Mesodermal cell (in vitro differentiated cells): ENCODE data around the gene COL25A1.

ENCODE experiments used
- H3K27ac ChIP-seq: 2 replicates; pipeline ENCODE4 v1.7.0; 2013; ENCODE audit warnings: mild to moderate bottlenecking, low read depth, low read length, moderate library complexity; ENCODE audit not compliant: severe bottlenecking
- H3K36me3 ChIP-seq: 2 replicates; pipeline ENCODE4 v1.7.1; 2013; ENCODE audit warnings: mild to moderate bottlenecking, low read length, moderate library complexity; ENCODE audit not compliant: control insufficient read depth, insufficient read depth
- H3K4me1 ChIP-seq: one replicate; pipeline ENCODE4 v1.7.1; 2013; ENCODE audit warnings: mild to moderate bottlenecking, low read length; ENCODE audit not compliant: insufficient read depth, control insufficient read depth, poor library complexity, severe bottlenecking
- H3K4me3 ChIP-seq: 2 replicates; pipeline ENCODE4 v1.7.0; 2013; ENCODE audit warnings: low read length, control low read depth, mild to moderate bottlenecking; ENCODE audit not compliant: insufficient read depth, poor library complexity, severe bottlenecking; ENCODE audit errors: extremely low read depth
- H3K9me3 ChIP-seq: 2 replicates; pipeline ENCODE4 v1.7.1; 2013; ENCODE audit warnings: mild to moderate bottlenecking, low read length, moderate library complexity; ENCODE audit not compliant: control insufficient read depth
- WGBS, 2 experiments: methylation state at CpG; one replicate each; pipeline ENCODE4 v1.1.5; 2013; ENCODE audit warnings: missing lambda C conversion rate in 2 of 2; ENCODE audit not compliant: insufficient coverage in 2 of 2; 5-methylcytosine and 5-hydroxymethylcytosine counted together

The COL25A1 gene

DNA sequence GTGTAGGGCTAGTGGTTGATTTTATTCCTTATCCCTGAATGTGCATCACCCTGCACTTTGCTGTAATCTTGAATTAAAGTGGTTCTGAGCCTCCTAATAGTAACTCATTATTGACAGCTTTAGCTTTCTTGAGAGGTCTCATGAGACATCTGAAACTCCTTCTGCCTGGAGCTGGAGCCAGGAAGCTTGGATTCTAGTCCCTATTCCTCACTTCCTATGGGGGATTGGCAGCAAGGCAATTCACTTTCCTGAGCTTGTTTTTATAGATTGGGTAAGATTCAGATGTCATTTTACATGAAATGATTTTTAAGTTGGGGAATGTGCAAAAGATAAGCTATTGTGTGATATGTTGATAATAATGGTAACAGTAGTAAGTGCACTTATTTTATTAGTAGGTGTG is 522.5 kb downstream of the COL25A1 start:
- Histone ChIP-seq H3K36me3 (no peaks in the 10 kb centered on the region), H3K4me1 (no peaks in the 10 kb centered on the region), H3K4me3 (no peak overlapping the region), H3K9me3 (no peaks in the 10 kb centered on the region), H3K27ac (no peak overlapping the region)

- Histone ChIP-seq H3K9me3 (no peaks in the 10 kb centered on the region), H3K4me1 (no peaks in the 10 kb centered on the region), H3K4me3 (no peak overlapping the region), H3K36me3 (no peaks in the 10 kb centered on the region), H3K27ac (no peak overlapping the region)
- 76% methylated on average over 2 of the region's 2 CpGs; no CpG with 5 or more reads in 1 of the 2 experiments for WGBS, 2 experiments
These were observed 525.1 kb downstream of the COL25A1 start for GRCh38 chr4:108777388-108777787.

GRCh38 chr4:108775921-108776320 is 526.5 kb downstream of the COL25A1 start:
- no peaks in the 10 kb centered on the region for H3K9me3 ChIP-seq
- WGBS, 2 experiments = 89% methylated on average over 4 of the region's 5 CpGs
- no peak overlapping the region for H3K4me3 ChIP-seq
- H3K4me1 ChIP-seq = no peaks in the 10 kb centered on the region
- H3K36me3 ChIP-seq = no peaks in the 10 kb centered on the region
- no peak overlapping the region for H3K27ac ChIP-seq

GRCh38 chr4:108774809-108775530 is 527.5 kb downstream of the COL25A1 start:
- H3K4me1 ChIP-seq = no peaks in the 10 kb centered on the region
- H3K36me3 ChIP-seq = no peaks in the 10 kb centered on the region
- WGBS, 2 experiments = 94 to 98% methylated on average over 4 to 5 of the region's 5 CpGs
- H3K27ac ChIP-seq = no peak overlapping the region
- H3K4me3 ChIP-seq = no peak overlapping the region
- H3K9me3 ChIP-seq = no peaks in the 10 kb centered on the region

GRCh38 chr4:108772402-108772801 is 530.1 kb downstream of the COL25A1 start:
- H3K4me1 ChIP-seq = no peaks in the 10 kb centered on the region
- no peak overlapping the region for H3K27ac ChIP-seq
- H3K36me3 ChIP-seq = no peaks in the 10 kb centered on the region
- 92% methylated on average over 6 to 7 of the region's 7 CpGs for WGBS, 2 experiments
- H3K4me3 ChIP-seq = no peak overlapping the region
- H3K9me3 ChIP-seq = no peaks in the 10 kb centered on the region

DNA sequence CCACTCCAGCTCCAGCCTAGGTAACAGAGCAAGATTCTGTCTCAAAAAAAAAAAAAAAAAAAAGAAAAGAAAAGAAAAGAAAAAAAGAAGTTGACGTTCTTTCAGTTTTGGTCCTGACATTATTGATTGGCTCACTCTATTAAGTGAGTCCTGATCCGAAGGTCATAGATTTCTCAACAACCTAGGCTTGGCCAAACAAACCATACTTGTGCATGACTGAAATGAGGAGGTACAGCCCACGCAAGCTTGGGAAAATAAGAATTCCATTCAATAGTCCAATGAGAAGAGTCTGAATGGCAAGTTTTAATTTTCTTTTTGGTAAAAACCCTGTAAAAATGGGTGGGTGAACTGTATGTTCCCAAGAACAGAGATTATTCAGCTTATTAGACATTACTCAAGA is 536.4 kb downstream of the COL25A1 start:
- Histone ChIP-seq H3K9me3 (no peaks in the 10 kb centered on the region), H3K27ac (no peak overlapping the region), H3K36me3 (no peaks in the 10 kb centered on the region), H3K4me1 (peaks cover 6% of the 10 kb centered on the region), H3K4me3 (no peak overlapping the region)
- 90% methylated on average over 2 of the region's 3 CpGs; no CpG with 5 or more reads in 1 of the 2 experiments for WGBS, 2 experiments

DNA sequence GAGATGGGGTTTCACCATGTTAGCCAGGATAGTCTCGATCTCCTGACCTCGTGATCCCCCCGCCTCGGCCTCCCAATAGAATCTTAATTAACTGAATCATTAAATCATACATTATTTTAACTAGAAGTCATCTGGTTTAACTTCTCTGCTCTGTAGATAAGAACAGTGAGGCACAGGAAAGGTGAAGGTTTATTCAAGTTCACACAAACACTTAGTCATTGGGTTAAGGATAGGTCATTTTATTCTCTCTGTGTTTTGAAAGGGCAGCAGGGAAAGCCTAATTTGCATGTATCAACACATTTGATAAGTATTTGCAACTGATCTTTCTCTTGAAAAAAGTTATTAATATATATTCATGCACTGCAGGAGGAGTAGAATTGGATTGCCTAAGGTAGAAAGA is 538.5 kb downstream of the COL25A1 start:
- Histone ChIP-seq H3K9me3 (no peaks in the 10 kb centered on the region), H3K4me3 (no peak overlapping the region), H3K4me1 (peaks cover 6% of the 10 kb centered on the region), H3K36me3 (no peaks in the 10 kb centered on the region), H3K27ac (no peak overlapping the region)
- no CpG with 5 or more reads among the region's 4 CpGs for WGBS, 2 experiments

DNA sequence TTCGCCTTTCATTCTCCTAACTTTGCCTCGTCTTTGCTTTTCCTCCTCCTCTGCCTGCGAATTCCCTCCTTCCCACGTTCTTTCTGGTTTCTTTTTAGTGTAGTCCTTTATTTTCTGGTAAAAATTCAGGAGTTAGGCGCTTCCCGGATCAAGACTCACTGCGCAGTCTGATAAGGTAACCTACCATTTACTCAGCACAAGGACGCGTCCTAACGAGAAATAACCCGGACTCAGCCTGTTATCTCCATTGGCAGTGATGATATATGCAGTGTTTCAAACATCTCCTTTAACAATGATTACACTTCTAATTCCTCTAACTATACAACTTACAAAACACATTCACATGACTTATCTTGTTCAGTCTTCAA is 539.2 kb downstream of the COL25A1 start:
- H3K9me3 ChIP-seq = no peaks in the 10 kb centered on the region
- WGBS, 2 experiments = 53 to 76% methylated on average over 5 to 6 of the region's 11 CpGs
- no peak overlapping the region for H3K27ac ChIP-seq
- H3K4me1 ChIP-seq = peaks cover 6% of the 10 kb centered on the region
- peak overlapping the region; percentile 48 for H3K4me3 ChIP-seq
- H3K36me3 ChIP-seq = no peaks in the 10 kb centered on the region

DNA sequence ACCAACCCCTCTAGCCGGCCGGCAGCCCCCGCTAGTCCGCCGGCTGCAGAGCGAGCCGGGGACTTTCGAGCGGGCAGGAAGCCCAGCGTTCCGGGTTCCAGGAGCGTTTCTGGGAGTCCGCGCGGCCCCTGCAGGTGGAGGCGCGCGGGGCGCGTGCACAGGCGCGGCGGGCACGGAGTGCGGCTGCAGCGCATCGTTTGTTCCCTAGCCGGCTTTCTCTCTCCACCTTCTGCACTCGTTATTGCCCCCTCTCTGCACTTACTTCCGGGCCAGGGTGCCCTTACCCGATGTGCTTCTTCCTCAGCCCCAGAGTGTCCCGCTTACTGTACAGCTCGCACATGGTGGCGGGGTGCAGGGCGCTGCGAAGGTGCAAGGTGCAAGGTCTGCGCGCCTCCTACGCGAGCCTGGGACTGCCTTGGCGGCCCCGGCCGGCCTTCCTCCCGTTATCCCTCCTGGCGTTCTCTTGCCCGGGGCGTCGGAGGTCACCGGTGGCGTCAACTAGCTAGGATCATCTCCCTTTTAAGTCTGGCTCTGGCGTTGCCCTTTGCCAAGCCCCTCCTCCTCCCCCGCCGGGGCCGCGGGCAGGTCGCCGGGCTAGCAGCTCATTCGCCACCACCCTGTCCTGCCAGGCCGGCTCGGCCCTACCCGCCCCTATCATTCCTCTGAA is 539.8 kb downstream of the COL25A1 start, which contains the start of gene ETNPPL:
TSS of gene ETNPPL (minus strand) at position 495 of the 667 bp plus-strand sequence. CDS start at position 340, 155 bp downstream.
- H3K4me3 ChIP-seq = peak within 1 kb of the TSS; percentile 48
- H3K4me1 ChIP-seq = peaks cover 6% of the 10 kb centered on the region
- no peaks in the 10 kb centered on the region for H3K9me3 ChIP-seq
- WGBS, 2 experiments = 0% methylated on average over 42 to 60 of the region's 61 CpGs
- no peak within 1 kb of the TSS for H3K27ac ChIP-seq
- no peaks in the 10 kb centered on the region for H3K36me3 ChIP-seq
